IMR-90 (cell line): Measurements from ENCODE around the gene DENND2D. TPM values are rescaled to one million over a fixed set of nuclear protein-coding genes. Genes with fewer than 3 reads are reported as not detected.

Experiments used
- ATAC-seq: fragments of 200-7000 bp; cut with Tn5 transposase; 2 replicates; pipeline ENCODE4 v1.9.1; 2020; ENCODE audit warnings: low read depth, mild to moderate bottlenecking, moderate library complexity
- BruUV-seq: library from RNA; stranded (reverse); fragments of 400-500 nt; replicated peaks from 2 replicates; lab custom pipeline; 2021; lab: Mats Ljungman, UMichigan
- CTCF ChIA-PET: fragments of 300-600 bp; formaldehyde crosslinking; extraction: SDS; loops from one replicate; lab custom pipeline; 2021; ENCODE audit warnings: antibody characterized with exemption; lab: Yijun Ruan, JAX
- POLR2A ChIA-PET: fragments of 300-600 bp; sonication (Branson Sonifier 250); formaldehyde crosslinking; loops from one replicate; lab custom pipeline; 2022; ENCODE audit warnings: antibody characterized with exemption; ENCODE audit not compliant: unreplicated experiment; lab: Charles Lee
- DNase-seq: peaks from one replicate; pipeline ENCODE4 v3.0.0; 2013
- H2AFZ ChIP-seq: replicated peaks from 2 replicates; pipeline ENCODE3; 2013; ENCODE audit warnings: low read length, mild to moderate bottlenecking; ENCODE audit not compliant: poor library complexity
- H2AK5ac ChIP-seq: 2 replicates; pipeline ENCODE4 v1.6.1; 2013; ENCODE audit warnings: low read depth, low read length, inconsistent platforms
- H2AK9ac ChIP-seq: replicated peaks from 2 replicates; pipeline ENCODE3; 2013; ENCODE audit warnings: mild to moderate bottlenecking, low read depth, low read length, moderate library complexity; ENCODE audit not compliant: poor library complexity
- H2BK120ac ChIP-seq: 2 replicates; pipeline ENCODE4 v1.6.1; 2013; ENCODE audit warnings: low read depth, low read length, inconsistent platforms
- H2BK15ac ChIP-seq: 3 replicates; pipeline ENCODE4 v1.6.1; 2013; ENCODE audit warnings: low read depth, low read length, inconsistent platforms
- H2BK20ac ChIP-seq: 2 replicates; pipeline ENCODE4 v1.6.1; 2013; ENCODE audit warnings: low read depth, mild to moderate bottlenecking, inconsistent platforms, low read length, moderate library complexity
- H2BK5ac ChIP-seq: 2 replicates; pipeline ENCODE4 v1.6.1; 2013; ENCODE audit warnings: mild to moderate bottlenecking, low read depth, low read length, inconsistent platforms; ENCODE audit not compliant: poor library complexity, severe bottlenecking
- H3K14ac ChIP-seq: replicated peaks from 2 replicates; pipeline ENCODE4 v1.6.1; 2013; ENCODE audit warnings: low read depth, low read length, inconsistent platforms
- H3K18ac ChIP-seq: 2 replicates; pipeline ENCODE4 v1.6.1; 2013; ENCODE audit warnings: low read depth, low read length, control low read depth
- H3K23ac ChIP-seq: 2 replicates; pipeline ENCODE4 v1.6.1; 2013; ENCODE audit warnings: low read depth, low read length, inconsistent platforms
- H3K27ac ChIP-seq: 2 replicates; pipeline ENCODE4 v1.5.1; 2013; ENCODE audit warnings: mild to moderate bottlenecking, control low read depth, low read length; ENCODE audit not compliant: insufficient read depth
- H3K27me3 ChIP-seq: 2 replicates; pipeline ENCODE4 v1.6.1; 2013; ENCODE audit warnings: low read length; ENCODE audit not compliant: control insufficient read depth, insufficient read depth
- H3K36me3 ChIP-seq: 2 replicates; pipeline ENCODE4 v1.6.1; 2013; ENCODE audit warnings: low read length, mixed read lengths; ENCODE audit not compliant: control insufficient read depth, insufficient read depth
- H3K4ac ChIP-seq: 2 replicates; pipeline ENCODE4 v1.6.1; 2013; ENCODE audit warnings: low read depth, low read length, inconsistent platforms
- H3K4me1 ChIP-seq: 2 replicates; pipeline ENCODE4 v1.6.1; 2013; ENCODE audit warnings: low read length, mixed read lengths; ENCODE audit not compliant: control insufficient read depth, insufficient read depth
- H3K4me2 ChIP-seq: 2 replicates; pipeline ENCODE4 v1.6.1; 2013; ENCODE audit warnings: low read depth, mild to moderate bottlenecking, control low read depth, low read length, moderate library complexity
- H3K4me3 ChIP-seq: 2 replicates; pipeline ENCODE4 v1.5.1; 2013; ENCODE audit warnings: low read depth, mild to moderate bottlenecking, control low read depth, low read length, moderate library complexity; ENCODE audit not compliant: insufficient read depth
- H3K56ac ChIP-seq: 2 replicates; pipeline ENCODE4 v1.6.1; 2013; ENCODE audit warnings: low read length, inconsistent platforms; ENCODE audit not compliant: insufficient read depth; ENCODE audit errors: extremely low read depth
- H3K79me1 ChIP-seq, 2 experiments: 2 replicates each; pipeline ENCODE4 v1.6.1; 2013; ENCODE audit warnings: low read length in 2 of 2, inconsistent platforms in 1 of 2, low read depth in 1 of 2
- H3K9ac ChIP-seq: 2 replicates; pipeline ENCODE4 v1.6.1; 2013; ENCODE audit warnings: low read depth, low read length, control low read depth
- H3K9me1 ChIP-seq: 2 replicates; pipeline ENCODE4 v1.6.1; 2013; ENCODE audit warnings: low read length, inconsistent platforms; ENCODE audit not compliant: insufficient read depth
- H3K9me3 ChIP-seq: 2 replicates; pipeline ENCODE4 v1.6.1; 2013; ENCODE audit warnings: low read length; ENCODE audit not compliant: control insufficient read depth, insufficient read depth
- H4K20me1 ChIP-seq: 2 replicates; pipeline ENCODE4 v1.6.1; 2013; ENCODE audit warnings: low read length, inconsistent platforms; ENCODE audit not compliant: insufficient read depth
- H4K5ac ChIP-seq: 2 replicates; pipeline ENCODE4 v1.6.1; 2013; ENCODE audit warnings: mild to moderate bottlenecking, low read depth, low read length, control low read depth
- H4K8ac ChIP-seq, 2 experiments: 2 replicates each; pipeline ENCODE4 v1.6.1; 2013; ENCODE audit warnings: low read depth in 2 of 2, low read length in 2 of 2, control low read depth in 1 of 2, inconsistent platforms in 1 of 2
- H4K91ac ChIP-seq: 2 replicates; pipeline ENCODE4 v1.6.1; 2013; ENCODE audit warnings: low read depth, low read length, inconsistent platforms; ENCODE audit not compliant: insufficient read depth
- BHLHE40 ChIP-seq: fragments of 150-350 bp; IDR thresholded peaks from 2 replicates; pipeline ENCODE4 v1.6.1; 2016; ENCODE audit warnings: mild to moderate bottlenecking, low read depth, low read length
- CEBPB ChIP-seq: IDR thresholded peaks from 2 replicates; pipeline ENCODE4 v1.6.1; 2012; ENCODE audit warnings: low read depth, low read length, improper control_type of control experiment
- CHD1 ChIP-seq: IDR thresholded peaks from 2 replicates; pipeline ENCODE4 v1.6.1; 2012; ENCODE audit warnings: low read depth, low read length, improper control_type of control experiment
- ELK1 ChIP-seq: fragments of 150-350 bp; IDR thresholded peaks from 2 replicates; pipeline ENCODE4 v1.6.1; 2016; ENCODE audit warnings: low read depth, mild to moderate bottlenecking, low read length, moderate library complexity, borderline replicate concordance
- FOS ChIP-seq: fragments of 150-350 bp; IDR thresholded peaks from 2 replicates; pipeline ENCODE4 v1.6.1; 2016; ENCODE audit warnings: low read depth, low read length
- MAFK ChIP-seq: IDR thresholded peaks from 2 replicates; pipeline ENCODE4 v1.6.1; 2012; ENCODE audit warnings: low read depth, low read length, improper control_type of control experiment
- MAZ ChIP-seq: IDR thresholded peaks from 2 replicates; pipeline ENCODE4 v1.6.1; 2012; ENCODE audit warnings: low read depth, mild to moderate bottlenecking, low read length, improper control_type of control experiment, moderate library complexity, borderline replicate concordance
- POLR2A ChIP-seq: IDR thresholded peaks from 2 replicates; pipeline ENCODE4 v1.6.1; 2012; ENCODE audit warnings: mild to moderate bottlenecking, low read depth, low read length
- RAD21 ChIP-seq: IDR thresholded peaks from 2 replicates; pipeline ENCODE4 v1.6.1; 2012; ENCODE audit warnings: low read length, improper control_type of control experiment
- RCOR1 ChIP-seq: IDR thresholded peaks from 2 replicates; pipeline ENCODE4 v1.6.1; 2012; ENCODE audit warnings: mild to moderate bottlenecking, low read length, improper control_type of control experiment; ENCODE audit not compliant: insufficient replicate concordance
- RFX5 ChIP-seq: IDR thresholded peaks from 2 replicates; pipeline ENCODE4 v1.8.0; 2012; ENCODE audit warnings: low read depth, mild to moderate bottlenecking, low read length, moderate library complexity
- SMC3 ChIP-seq: fragments of 150-350 bp; IDR thresholded peaks from 2 replicates; pipeline ENCODE4 v1.6.1; 2016; ENCODE audit warnings: low read depth, mild to moderate bottlenecking, antibody characterized with exemption, low read length, moderate library complexity
- USF2 ChIP-seq: fragments of 150-350 bp; IDR thresholded peaks from 2 replicates; pipeline ENCODE4 v1.6.1; 2017; ENCODE audit warnings: mild to moderate bottlenecking, antibody characterized with exemption, low read length, low read depth
- WGBS, 2 experiments: methylation state at CpG; one replicate each; pipeline versions ENCODE4 v1.1.5 to v1.1.7; 2013; ENCODE audit warnings: missing lambda C conversion rate in 2 of 2; ENCODE audit not compliant: insufficient read length in 1 of 2; ENCODE audit errors: extremely low coverage in 2 of 2; 5-methylcytosine and 5-hydroxymethylcytosine counted together
- dilution Hi-C: fragments of 300-500 bp; cut with HindIII; formaldehyde crosslinking; loops from one replicate; pipeline ENCODE4 v1.14.3; 2018; ENCODE audit warnings: low sequenced_read_pairs; ENCODE audit not compliant: unreplicated experiment
- in situ Hi-C: fragments of 300-500 bp; cut with MboI; formaldehyde crosslinking; loops from 3 replicates; pipeline ENCODE4 v1.14.3; 2019; ENCODE audit warnings: low sequenced_read_pairs, inconsistent platforms, mixed read lengths
- intact Hi-C: fragments of 100-400 bp; cut with micrococcal nuclease; formaldehyde crosslinking; loops from 2 replicates; pipeline ENCODE4 v1.10.0; 2022
- polyA plus RNA-seq, 3 experiments: library from polyadenylated mRNA; depleted of rRNA; stranded (reverse); fragments of >200 nt; gene quantifications; 2 replicates each; pipeline ENCODE4 v1.2.3, GENCODE V29; 2012; ENCODE audit warnings: low replicate concordance in 1 of 3
- total RNA-seq: library from RNA; depleted of rRNA; stranded (reverse); fragments of >200 nt; gene quantifications from 2 replicates; pipeline ENCODE4 v1.2.3, GENCODE V29; 2012

The DENND2D gene
- total and polyA plus RNA-seq, 2 of the 4 experiments (the other 2 are of a cell fraction) = 0.86 to 0.90 TPM

GRCh38 chr1:111204201-111204982 is 3.9 kb upstream of the DENND2D start (continued):
- TF ChIP-seq BHLHE40 = no peak

GRCh38 chr1:111203681-111204200 is 3.3 kb upstream of the DENND2D start:
- no peak overlapping the region for H2BK5ac ChIP-seq
- peak overlapping the region; percentile 90 for H2AFZ ChIP-seq
- H3K56ac ChIP-seq = no peak overlapping the region
- WGBS, 2 experiments = 5% methylated on average over 11 of the region's 41 CpGs; no CpG with 5 or more reads in 1 of the 2 experiments
- intact Hi-C loops = no loop called here
- H4K5ac ChIP-seq = peak overlapping the region; percentile 53; the same call in 1 of the 2 replicates
- H4K91ac ChIP-seq = no peak overlapping the region
- no peak overlapping the region for H2BK15ac ChIP-seq
- no peak overlapping the region for H3K27ac ChIP-seq
- H3K9me1 ChIP-seq = peaks cover 2% of the 10 kb centered on the region; the same call in 1 of the 2 replicates
- in situ Hi-C loops = no loop called here
- no peak overlapping the region for H2BK20ac ChIP-seq
- H2AK5ac ChIP-seq = no peak overlapping the region
- H2BK120ac ChIP-seq = 0 out of 2 replicates have a peak overlapping the region, but pooled peaks have one; percentile 44
- H3K4me2 ChIP-seq = peak overlapping the region; percentile 51
- H3K4me1 ChIP-seq = peaks cover 16% of the 10 kb centered on the region
- ATAC-seq (peak; percentile 58), DNase-seq (no peak)
- no peak overlapping the region for H3K23ac ChIP-seq
- no peak overlapping the region for H3K14ac ChIP-seq
- H4K8ac ChIP-seq = no peak overlapping the region
- no TSS peak for BruUV-seq
- H3K9ac ChIP-seq = no peak overlapping the region
- H3K36me3 ChIP-seq = no peaks in the 10 kb centered on the region
- peaks cover 17% of the 10 kb centered on the region for H3K27me3 ChIP-seq
- H3K79me1 ChIP-seq = no peaks in the 10 kb centered on the region
- no peaks in the 10 kb centered on the region for H4K20me1 ChIP-seq
- H3K4me3 ChIP-seq = peak overlapping the region; percentile 42
- no peaks in the 10 kb centered on the region for H3K9me3 ChIP-seq
- H3K4ac ChIP-seq = no peak overlapping the region
- H3K18ac ChIP-seq = no peak overlapping the region; the same call in 1 of the 2 replicates
- ChIA-PET POLR2A (no interaction called here), CTCF (interaction anchor here (0.5 kb wide), 1 partner anchor 284 kb away, joined by 3 read pairs; no protein-coding TSS in a partner anchor)
- H2AK9ac ChIP-seq = peak overlapping the region; percentile 17
- dilution Hi-C loops = no loop called here
- TF ChIP-seq CEBPB (no peak), RFX5 (no peak), USF2 (no peak), MAZ (no peak), BHLHE40 (no peak), ELK1 (no peak), FOS (no peak), RAD21 (no peak), SMC3 (no peak), POLR2A (no peak), CHD1 (no peak), RCOR1 (no peak), MAFK (no peak)
